Ammon's horn (tissue), 1 donor: Measurements from ENCODE around the gene MALT1.
"Not testable (repeated sequence)": the region's sequence is repeated elsewhere in the genome, so short reads cannot be mapped to it uniquely, and the experiment has no call there.

Experiments
- DNase-seq: peaks from one replicate; pipeline ENCODE4 v3.0.0-alpha.2; 2016; ENCODE audit warnings: low spot score

MALT1 gene

DNA sequence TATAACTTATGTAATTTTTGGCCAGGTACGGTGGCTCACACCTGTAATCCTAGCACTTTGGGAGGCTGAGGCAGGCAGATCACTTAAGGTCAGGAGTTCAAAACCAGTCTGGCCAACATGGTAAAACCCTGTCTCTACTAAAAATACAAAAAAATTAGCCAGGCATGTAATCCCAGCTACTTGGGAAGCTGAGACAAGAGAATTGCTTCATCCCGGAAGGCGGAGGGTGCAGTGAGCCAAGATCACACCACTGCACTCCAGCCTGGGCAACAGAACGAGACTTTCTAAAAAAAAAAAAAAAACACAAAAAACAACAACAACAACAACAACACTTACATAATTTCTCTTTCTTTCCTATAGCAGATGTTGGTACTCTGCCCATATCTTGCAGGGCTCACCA, 105.3 kb downstream of the MALT1 start:
- not testable (repeated sequence) for DNase-seq

GRCh38 chr18:58777471-58777870, 106.2 kb downstream of the MALT1 start:
- DNase-seq: no peak

DNA sequence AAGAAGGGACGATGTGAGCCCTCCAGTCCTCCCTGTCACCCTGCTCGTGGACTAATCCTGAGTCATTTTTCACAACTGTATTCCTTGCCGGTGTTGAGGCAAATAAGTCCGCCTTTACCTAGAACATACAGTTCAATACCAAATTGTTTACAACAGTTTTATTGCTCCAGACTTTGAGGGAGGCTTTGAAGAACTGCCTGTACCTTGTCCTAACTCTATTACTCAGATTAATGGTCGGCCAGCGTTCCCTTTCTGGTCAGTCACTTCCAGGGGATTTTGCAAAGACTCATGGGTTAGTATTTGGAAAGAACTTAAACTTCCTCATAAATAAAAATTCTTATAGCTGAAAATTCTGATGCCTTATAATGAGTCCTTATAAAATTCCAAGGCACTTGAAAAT, 108.3 kb downstream of the MALT1 start:
- no peak for DNase-seq

GRCh38 chr18:58780045-58780444, 108.8 kb downstream of the MALT1 start:
- DNase-seq: no peak

DNA sequence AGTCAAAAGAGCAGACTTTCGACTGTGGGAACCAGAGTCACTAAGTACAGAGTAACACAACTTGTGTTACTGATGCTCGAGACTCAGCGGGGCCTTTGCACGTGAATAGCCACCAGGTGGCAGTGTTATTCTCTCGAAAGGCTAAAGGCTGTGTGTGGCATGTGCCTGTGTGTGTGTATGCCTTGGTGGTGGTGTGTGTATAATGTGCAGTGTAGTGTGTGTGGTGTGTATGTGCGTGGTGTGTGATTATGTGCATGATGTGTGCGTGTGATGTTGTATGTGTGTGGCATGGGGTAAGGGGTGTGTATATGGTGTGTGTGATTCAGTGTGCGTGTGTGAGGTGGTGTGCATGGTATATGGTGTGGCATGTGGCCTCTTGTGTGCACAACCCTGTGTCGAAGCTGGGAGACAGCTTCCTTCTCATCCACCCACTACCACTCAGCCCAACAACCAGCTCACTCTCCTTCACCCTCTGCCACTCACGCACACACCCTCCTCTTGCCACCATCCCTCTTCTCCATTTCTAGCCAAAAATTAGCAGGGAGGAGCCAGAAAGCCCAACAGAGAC, 110.4 kb downstream of the MALT1 start:
- peak; percentile 93 for DNase-seq

DNA sequence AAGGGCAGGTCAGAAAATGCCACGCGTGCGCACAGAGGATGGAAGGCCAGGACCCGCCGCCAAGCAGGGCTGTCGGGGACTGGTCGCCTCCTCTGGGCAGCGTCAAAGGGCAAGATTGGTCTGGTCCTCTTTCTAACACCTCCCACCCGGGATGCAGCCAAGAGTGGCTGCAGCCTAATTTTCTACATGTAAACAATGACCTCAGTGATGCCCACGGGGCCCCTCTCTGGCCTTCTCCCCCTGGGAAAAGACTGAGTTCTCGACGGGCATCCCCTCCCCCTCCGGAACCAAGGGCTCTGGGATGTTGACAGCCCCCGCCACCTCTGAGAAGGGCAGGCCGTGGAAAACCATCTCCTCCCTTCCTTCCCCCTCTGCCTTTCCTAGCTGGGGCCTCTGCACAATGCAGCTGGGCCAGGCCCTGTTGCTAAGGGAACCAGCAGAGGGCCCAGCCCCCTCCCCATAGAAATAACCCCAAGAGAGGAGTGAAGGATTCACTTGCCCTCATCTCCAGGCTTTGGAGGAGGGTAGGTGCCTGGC, 113.4 kb downstream of the MALT1 start:
- no peak for DNase-seq

- no peak for DNase-seq
Measured at GRCh38 chr18:58785171-58785805, 114.0 kb downstream of the MALT1 start.

DNA sequence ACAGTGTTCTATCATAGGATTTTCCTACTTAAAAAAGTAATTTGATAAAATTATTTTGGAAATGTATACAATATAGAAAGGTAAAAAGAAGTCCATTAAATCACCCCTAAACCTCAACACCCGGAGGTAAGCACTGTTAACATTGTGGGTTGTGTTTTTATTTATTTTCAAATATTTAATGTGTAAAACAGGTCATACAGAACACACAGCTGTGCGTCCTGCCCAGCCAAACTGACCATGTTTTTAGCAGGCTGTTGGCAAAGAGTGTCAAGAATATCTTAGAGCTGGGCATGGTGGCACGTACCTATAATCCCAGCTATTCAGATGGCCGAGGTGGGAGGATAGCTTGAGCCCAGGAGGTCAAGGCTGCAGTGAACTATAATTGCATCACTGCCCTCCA, 114.6 kb downstream of the MALT1 start:
- DNase-seq: no peak

DNA sequence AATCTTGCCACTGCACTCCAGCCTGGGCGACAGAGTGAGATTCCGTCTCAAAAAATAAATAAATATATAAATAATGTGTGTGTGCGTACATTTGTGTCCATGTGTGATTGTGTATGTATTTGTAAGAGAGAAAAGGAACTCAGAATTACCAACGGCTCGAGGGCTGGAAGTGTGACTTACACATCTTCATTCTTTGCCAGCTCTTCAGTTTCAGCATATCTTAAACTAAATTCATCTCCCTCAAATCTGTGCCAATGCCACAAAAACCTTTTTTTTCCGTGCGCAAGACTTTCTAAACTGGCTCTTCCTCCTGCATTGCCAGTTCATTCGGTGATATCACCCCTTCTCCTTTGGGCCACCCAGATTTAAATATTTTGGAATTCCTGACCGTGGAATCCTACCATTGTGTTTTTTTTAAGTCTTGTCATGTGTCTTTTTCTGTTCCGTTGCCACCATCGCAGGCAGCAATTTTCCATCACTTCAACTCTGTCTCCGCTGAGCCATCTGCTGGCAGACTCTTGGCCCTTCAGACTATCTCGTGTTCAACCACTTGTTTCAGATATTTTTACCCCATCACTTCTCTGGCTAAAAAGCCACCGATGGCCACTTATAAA, 116.4 kb downstream of the MALT1 start:
- peak; percentile 45 for DNase-seq

GRCh38 chr18:58788470-58788869, 117.2 kb downstream of the MALT1 start:
- DNase-seq: no peak

DNA sequence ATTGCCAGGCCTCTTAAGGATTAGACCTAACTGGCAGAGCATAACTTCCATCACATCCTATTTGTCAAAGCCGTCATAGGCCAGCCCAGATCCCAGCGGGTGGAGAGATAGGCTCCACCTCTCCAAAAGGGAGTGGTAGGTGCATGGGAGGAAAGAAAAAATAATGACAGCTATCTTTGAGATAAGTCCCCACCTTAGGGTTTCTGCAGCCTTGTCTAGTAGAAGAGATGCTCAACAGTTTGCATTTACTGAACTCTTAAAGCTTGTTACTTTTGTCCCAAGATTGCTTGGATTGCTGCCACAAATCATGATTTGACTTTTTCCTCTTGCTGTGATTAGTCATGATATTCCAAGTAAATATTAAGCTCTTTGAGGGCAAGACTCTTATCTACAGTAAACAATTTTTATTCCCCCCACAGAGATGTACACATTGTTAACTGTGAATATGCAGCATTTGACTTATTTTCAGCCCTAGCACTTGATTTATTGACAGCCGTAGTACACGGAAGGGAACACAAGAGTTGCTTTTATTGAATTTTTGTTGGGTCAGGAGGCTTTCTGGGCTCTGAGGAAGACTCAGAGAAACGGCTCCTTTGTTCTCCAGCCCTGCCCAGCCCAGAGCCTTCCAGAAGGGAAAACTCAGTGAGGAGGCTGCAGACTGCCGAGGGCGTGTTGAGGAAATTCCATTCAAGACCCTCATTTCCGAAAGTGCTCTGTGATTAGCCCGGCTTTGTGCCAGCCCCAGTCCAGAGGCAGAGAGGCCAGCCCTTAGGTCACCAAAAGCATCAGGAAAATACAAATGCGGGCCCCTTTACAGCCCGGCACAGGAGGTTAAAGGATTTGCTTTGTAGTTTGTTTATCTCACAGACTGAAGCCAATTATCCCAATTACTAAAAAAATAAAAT, 118.0 kb downstream of the MALT1 start:
- peak; percentile 74 for DNase-seq

- no peak for DNase-seq
Measured at GRCh38 chr18:58789876-58790240, 118.6 kb downstream of the MALT1 start.

GRCh38 chr18:58792086-58792485, 120.8 kb downstream of the MALT1 start:
- DNase-seq: no peak

- DNase-seq: no peak
Measured at GRCh38 chr18:58793361-58793760, 122.1 kb downstream of the MALT1 start.

DNA sequence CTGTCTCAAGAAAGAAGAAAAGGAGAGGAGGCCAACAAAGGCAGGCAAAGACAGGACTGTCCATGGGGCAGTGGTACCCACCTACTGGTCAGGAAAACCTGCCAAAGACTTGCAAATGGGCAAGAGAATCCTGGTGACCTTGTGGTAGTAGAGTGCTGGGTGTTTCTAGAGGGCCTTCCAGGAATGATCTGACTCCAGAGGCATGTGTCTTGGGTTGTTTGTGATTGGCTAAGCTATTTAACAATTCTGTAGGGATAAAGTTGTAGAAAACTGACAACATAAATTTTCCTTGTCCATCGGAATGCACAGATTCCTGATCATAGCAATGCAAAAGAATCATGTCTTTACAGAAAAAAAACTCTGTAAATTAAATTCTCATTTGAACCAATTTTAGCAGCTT, 125.0 kb downstream of the MALT1 start:
- no peak for DNase-seq

- DNase-seq: no peak
Measured at GRCh38 chr18:58800582-58800981, 129.3 kb downstream of the MALT1 start.

GRCh38 chr18:58802959-58803358, 131.7 kb downstream of the MALT1 start:
- no peak for DNase-seq

DNA sequence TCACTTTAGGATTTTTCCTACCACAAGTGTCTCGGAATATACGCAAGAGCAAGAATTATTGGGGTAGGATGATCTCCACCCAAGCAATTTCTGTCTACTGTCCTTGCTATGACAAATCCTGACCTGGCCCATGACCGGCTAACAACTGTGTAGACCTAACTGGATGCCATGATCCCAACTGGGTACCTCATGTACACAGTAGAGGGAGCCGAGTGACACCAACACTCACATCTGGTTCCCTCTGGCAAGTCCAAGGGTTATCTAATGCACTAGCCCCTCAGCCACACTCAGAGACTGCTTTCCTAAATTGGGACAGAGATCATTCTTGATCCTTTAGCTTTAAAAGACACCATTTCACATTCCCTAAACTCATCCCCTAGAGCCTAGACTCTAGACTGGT, 132.7 kb downstream of the MALT1 start:
- DNase-seq: no peak
